A549 (cell line): ENCODE data around the gene CCDC71. TPM values are rescaled to one million over a fixed set of nuclear protein-coding genes. Genes with fewer than 3 reads are reported as not detected.

Experiments used
- ATAC-seq, 2 experiments: fragments of 200-7000 bp in 1 of 2; fragments of >200 bp in 1 of 2; cut with Nextera tagmentation in 1 of 2; cut with Tn5 transposase in 1 of 2; 3 replicates each; pipeline versions ENCODE4 v1.8.0 to v1.9.1; 2018 to 2020; ENCODE audit warnings: mild to moderate bottlenecking in 1 of 2, moderate library complexity in 1 of 2
- CTCF ChIA-PET: fragments of 300-600 bp; sonication (Branson Sonifier 250); formaldehyde crosslinking; extraction: SDS; loops from one replicate; lab custom pipeline; 2021; ENCODE audit warnings: antibody characterized with exemption, inconsistent platforms; lab: Yijun Ruan, JAX
- POLR2A ChIA-PET: fragments of 350-600 bp; formaldehyde crosslinking; extraction: SDS; loops from one replicate; lab custom pipeline; 2021; ENCODE audit warnings: antibody characterized with exemption, inconsistent platforms; lab: Yijun Ruan, JAX
- DNase-seq, 2 experiments: peaks; one replicate each; pipeline versions ENCODE4 v3.0.0 to v3.0.0-alpha.2; 2011 to 2016; ENCODE audit warnings: low read depth in 1 of 2, low spot score in 1 of 2
- FAIRE-seq: peaks from 2 replicates; lab custom pipeline; 2011; peaks lifted over from hg19 to GRCh38; lab: Jason Lieb, UNC
- H3K27ac ChIP-seq, 2 experiments: fragments of >200 bp; sonication (Bioruptor Twin); formaldehyde crosslinking; 3 replicates each; pipeline ENCODE4 v1.5.1; 2016 to 2017
- H3K4me1 ChIP-seq: fragments of >200 bp; sonication (Bioruptor Twin); formaldehyde crosslinking; 3 replicates; pipeline ENCODE4 v1.6.1; 2016
- H3K4me2 ChIP-seq: fragments of >200 bp; sonication (Bioruptor Twin); formaldehyde crosslinking; 3 replicates; pipeline ENCODE4 v1.6.1; 2016
- H3K4me3 ChIP-seq: fragments of >200 bp; sonication (Bioruptor Twin); formaldehyde crosslinking; 3 replicates; pipeline ENCODE4 v1.5.1; 2016
- H3K9me3 ChIP-seq: fragments of >200 bp; sonication (Bioruptor Twin); formaldehyde crosslinking; 3 replicates; pipeline ENCODE4 v1.6.1; 2016
- BHLHE40 ChIP-seq: IDR thresholded peaks from 2 replicates; pipeline ENCODE4 v1.6.1; 2012; ENCODE audit warnings: low read depth, low read length, inconsistent platforms
- FOXS1 ChIP-seq: fragments of 250-450 bp; sonication (Bioruptor Pico); IDR thresholded peaks from 2 replicates; pipeline ENCODE4 v1.5.0; 2020; ENCODE audit warnings: mild to moderate bottlenecking, moderate library complexity
- HOXA7 ChIP-seq: fragments of 250-450 bp; sonication (Bioruptor Pico); IDR thresholded peaks from 2 replicates; pipeline ENCODE4 v1.5.0; 2020; ENCODE audit warnings: mild to moderate bottlenecking, moderate library complexity
- NPAS2 ChIP-seq: fragments of 250-450 bp; sonication (Bioruptor Pico); IDR thresholded peaks from 2 replicates; pipeline ENCODE4 v1.8.0; 2022; ENCODE audit warnings: mild to moderate bottlenecking, moderate library complexity, borderline replicate concordance
- PHF8 ChIP-seq: fragments of 200-600 bp; sonication (generic); IDR thresholded peaks from 2 replicates; pipeline ENCODE4 v1.6.1; 2016; ENCODE audit warnings: low read depth, mild to moderate bottlenecking, antibody characterized with exemption, moderate library complexity, borderline replicate concordance
- RAD21 ChIP-seq, 2 experiments: fragments of >200 bp in 1 of 2; sonication (Bioruptor Twin) in 1 of 2; formaldehyde crosslinking in 1 of 2; IDR thresholded peaks in 1 of 2; conservative IDR thresholded peaks in 1 of 2; 2 replicates in 1 of 2; 3 replicates in 1 of 2; pipeline ENCODE4 v1.6.1; 2012 to 2018; ENCODE audit warnings: inconsistent platforms in 1 of 2
- RFX5 ChIP-seq: fragments of 450-650 bp; IDR thresholded peaks from 2 replicates; pipeline ENCODE4 v1.7.1; 2014; ENCODE audit warnings: antibody characterized with exemption, mild to moderate bottlenecking, moderate library complexity
- TP53 ChIP-seq: fragments of 250-450 bp; sonication (Bioruptor Pico); IDR thresholded peaks from 2 replicates; pipeline ENCODE4 v1.5.0; 2021; ENCODE audit warnings: mild to moderate bottlenecking, moderate library complexity
- WGBS: methylation state at CpG from one replicate; pipeline ENCODE4 v1.1.6; 2017; ENCODE audit errors: missing lambda C conversion rate; 5-methylcytosine and 5-hydroxymethylcytosine counted together
- polyA plus RNA-seq, 4 experiments: library from polyadenylated mRNA; depleted of rRNA in 3 of 4; stranded (reverse); fragments of >200 nt; fragmentation: RNase III in 1 of 4; extraction: RNeasy Plus Mini Kit Qiagen cat#74134 plus additional on column Dnase treatment in 1 of 4; gene quantifications; 2 replicates in 3 of 4; 3 replicates in 1 of 4; pipeline ENCODE4 v1.2.3, GENCODE V29; 2011 to 2017
- TF ChIP-seq, protein P1 (sequence below): IDR thresholded peaks from 2 replicates; pipeline ENCODE4 v1.6.1; 2012
- TF ChIP-seq, protein P2 (sequence below): fragments of 150-350 bp; IDR thresholded peaks from 2 replicates; pipeline ENCODE4 v1.6.1; 2014; ENCODE audit warnings: low read depth, mild to moderate bottlenecking, low read length

CCDC71 gene
- polyA plus RNA-seq, 2 of the 4 experiments (the other 2 are of a cell fraction) = 9.6 to 13.4 TPM

DNA sequence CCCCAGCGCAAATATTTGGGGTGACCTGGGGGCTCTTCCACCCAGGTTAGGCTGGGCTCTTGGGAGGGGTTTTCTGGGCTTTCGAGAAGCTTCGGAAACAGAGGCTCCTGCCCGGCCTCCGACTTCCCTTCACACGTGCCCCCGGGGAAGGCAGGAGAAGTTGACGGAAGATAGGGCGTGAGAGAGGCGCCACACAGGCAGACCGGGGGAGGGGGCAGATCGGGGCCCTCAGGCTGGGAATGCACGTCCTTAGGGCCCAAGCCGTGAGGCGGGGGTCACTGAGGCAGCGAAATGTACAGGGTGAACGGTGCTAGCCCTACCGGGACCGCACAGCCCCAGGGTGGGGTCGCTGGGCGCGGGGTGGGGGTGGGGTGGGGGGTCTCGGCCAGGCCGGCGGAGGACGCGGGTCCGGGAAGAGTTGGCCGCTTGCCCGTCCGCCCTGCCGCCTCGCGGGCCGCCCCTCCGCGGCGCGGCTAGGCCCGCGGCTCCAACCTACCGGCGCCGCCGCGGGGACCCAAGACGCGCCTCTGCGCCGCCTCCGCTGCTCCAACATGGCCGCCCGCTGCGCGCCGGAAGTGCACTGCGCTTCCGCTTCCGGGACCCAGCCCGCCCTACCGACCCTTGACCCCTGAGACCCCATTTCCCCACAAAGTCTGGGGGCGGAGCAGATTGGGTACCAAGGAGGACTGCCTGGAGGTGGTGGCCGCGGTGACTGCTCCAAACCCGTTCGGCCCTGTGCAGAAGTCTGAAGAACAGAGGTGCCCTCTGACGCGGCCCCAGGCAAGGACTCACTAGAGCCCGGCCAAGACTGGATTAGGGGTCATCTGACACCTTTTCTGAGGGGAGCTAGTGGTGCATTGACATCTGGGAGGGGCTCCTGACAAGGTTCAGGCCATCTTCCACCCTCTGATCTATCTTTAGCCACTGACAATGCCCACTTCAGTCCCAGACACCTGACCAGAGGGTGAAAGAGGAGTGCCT, at the start of gene CCDC71 (continued):
- no peak for TF ChIP-seq BHLHE40
- TF ChIP-seq, protein P1, sequence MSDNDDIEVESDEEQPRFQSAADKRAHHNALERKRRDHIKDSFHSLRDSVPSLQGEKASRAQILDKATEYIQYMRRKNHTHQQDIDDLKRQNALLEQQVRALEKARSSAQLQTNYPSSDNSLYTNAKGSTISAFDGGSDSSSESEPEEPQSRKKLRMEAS = peak; percentile 51; the same call in 1 of the 2 replicates

DNA sequence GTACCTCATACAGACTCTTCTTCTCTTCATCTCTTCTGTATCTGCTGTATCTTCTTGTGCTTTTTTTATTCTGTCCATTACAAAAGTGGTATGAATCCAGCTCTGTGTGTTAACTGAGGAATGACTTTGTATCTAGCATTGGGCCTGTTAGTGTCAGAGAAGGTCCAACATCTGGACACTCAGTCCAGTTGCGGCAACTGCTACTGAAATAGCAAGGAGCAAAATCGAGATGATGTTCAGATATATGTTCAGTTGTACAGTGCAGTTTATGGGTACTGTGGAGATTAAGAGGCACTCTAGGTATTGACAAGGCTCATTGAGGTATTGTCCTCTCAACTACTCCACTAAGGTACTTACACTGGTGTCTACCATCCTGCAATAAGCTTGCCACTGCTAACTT, 47.9 kb upstream of the CCDC71 start:
- 52% methylated on average over 2 of the region's 2 CpGs for WGBS
- no peak overlapping the region for H3K4me3 ChIP-seq
- ChIA-PET POLR2A (no interaction called here), CTCF (no interaction called here)
- no peaks in the 10 kb centered on the region for H3K9me3 ChIP-seq
- no peak for FAIRE-seq
- DNase-seq = no peak
- H3K27ac ChIP-seq = no peak overlapping the region
- no peak for TF ChIP-seq HOXA7 (CRISPR knock-in tag)
- no peak for TF ChIP-seq PHF8
- TF ChIP-seq, protein P2, sequence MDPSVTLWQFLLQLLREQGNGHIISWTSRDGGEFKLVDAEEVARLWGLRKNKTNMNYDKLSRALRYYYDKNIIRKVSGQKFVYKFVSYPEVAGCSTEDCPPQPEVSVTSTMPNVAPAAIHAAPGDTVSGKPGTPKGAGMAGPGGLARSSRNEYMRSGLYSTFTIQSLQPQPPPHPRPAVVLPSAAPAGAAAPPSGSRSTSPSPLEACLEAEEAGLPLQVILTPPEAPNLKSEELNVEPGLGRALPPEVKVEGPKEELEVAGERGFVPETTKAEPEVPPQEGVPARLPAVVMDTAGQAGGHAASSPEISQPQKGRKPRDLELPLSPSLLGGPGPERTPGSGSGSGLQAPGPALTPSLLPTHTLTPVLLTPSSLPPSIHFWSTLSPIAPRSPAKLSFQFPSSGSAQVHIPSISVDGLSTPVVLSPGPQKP = no peak
- TF ChIP-seq FOXS1 (CRISPR knock-in tag) = no peak
- no peak for ATAC-seq
- peaks cover 14% of the 10 kb centered on the region for H3K4me1 ChIP-seq
- no peak overlapping the region for H3K4me2 ChIP-seq

DNA sequence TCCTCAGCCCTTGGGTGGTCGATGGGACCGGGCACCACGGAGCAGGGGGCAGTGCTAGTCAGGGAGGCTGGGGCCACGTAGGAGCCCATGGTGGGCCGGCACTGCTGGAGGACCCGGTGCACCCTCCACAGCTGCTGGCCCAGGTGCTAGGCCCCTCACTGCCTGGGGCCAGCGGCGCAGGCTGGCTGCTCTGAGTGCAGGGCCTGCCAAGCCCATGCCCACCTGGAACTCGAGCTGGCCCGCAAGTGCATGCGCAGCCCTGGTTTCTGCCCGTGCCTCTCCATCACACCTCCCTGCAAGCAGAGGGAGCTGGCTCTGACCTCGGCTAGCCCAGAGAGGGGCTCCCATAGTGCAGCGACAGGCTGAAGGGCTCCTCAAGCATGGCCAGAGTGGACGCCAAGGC, 47.4 kb upstream of the CCDC71 start:
- no peak overlapping the region for H3K27ac ChIP-seq
- H3K4me1 ChIP-seq = peaks cover 9% of the 10 kb centered on the region
- H3K9me3 ChIP-seq = no peaks in the 10 kb centered on the region
- no peak for ATAC-seq
- H3K4me2 ChIP-seq = no peak overlapping the region
- no peak overlapping the region for H3K4me3 ChIP-seq
- TF ChIP-seq NPAS2 (CRISPR knock-in tag) = no peak
- TF ChIP-seq, all 56 proteins: peak for 0
- WGBS = 87% methylated on average over 10 of the region's 15 CpGs
- DNase-seq (no peak), FAIRE-seq (no peak)
- ChIA-PET POLR2A (no interaction called here), CTCF (interaction anchor here (1.4 kb wide), 1 partner anchor 42 kb away, joined by 4 read pairs; the partner anchor contains the start of gene KLHDC8B)

DNA sequence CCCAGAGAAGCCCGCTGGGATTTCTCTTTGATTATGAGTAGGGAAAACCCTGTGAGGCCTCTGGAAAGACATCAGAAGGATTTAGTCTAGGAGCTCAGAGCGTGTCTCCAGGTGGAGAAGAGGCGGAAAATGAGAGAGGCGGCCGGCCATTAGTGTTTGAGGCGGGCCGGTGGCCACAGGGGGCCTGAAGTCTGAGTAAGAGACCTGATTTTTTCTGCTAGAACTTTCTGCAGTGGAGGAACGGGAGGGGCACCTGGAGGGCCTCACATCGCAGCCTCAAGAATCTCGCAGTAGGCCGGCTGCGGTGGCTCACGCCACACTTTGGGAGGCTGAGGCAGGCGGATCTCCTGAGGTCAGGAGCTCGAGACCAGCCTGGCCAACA, 33.8 kb upstream of the CCDC71 start:
- FAIRE-seq (no peak), DNase-seq (no peak), ATAC-seq (no peak)
- no peak overlapping the region for H3K27ac ChIP-seq
- no peaks in the 10 kb centered on the region for H3K9me3 ChIP-seq
- H3K4me3 ChIP-seq = no peak overlapping the region
- CTCF ChIA-PET = no interaction called here
- H3K4me1 ChIP-seq = no peaks in the 10 kb centered on the region
- TF ChIP-seq TP53 (no peak), PHF8 (no peak)
- H3K4me2 ChIP-seq = no peak overlapping the region
- WGBS = 81% methylated on average over 15 of the region's 15 CpGs
- POLR2A ChIA-PET = no interaction called here

DNA sequence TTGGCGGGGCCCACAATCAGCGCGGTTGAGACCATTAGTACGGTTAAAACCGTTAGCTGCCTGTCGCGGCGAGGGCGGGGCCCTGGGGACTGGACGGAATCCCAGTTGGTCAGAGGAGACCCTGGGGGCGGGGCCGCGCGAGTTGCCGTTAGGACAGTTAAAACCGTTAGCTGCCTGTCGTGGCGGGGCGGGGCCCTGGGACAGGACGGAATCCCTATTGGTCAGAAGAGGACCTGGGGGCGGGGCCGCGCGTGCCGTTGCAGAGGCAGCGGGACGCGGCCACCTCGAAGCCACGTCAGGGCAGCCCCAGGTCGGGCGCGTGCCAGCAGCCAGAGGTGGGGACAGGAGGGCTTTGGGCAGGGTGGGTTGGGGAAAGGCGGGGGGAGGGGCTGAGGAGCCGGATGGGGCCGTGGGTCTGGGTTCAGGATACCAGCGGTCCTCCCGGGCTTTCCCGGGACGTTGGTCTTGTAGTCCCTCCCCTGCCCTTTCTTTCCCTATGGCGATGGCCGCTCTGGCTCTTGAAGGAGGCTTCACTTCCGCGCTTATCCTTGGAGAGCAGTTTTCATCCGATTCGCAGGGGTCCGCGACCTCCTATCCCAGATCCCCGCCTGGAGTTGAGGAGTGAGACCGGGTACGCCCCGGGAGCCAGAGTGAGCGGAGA, 33.2 kb upstream of the CCDC71 start:
- CTCF ChIA-PET = no interaction called here
- 79% methylated on average over 34 of the region's 53 CpGs for WGBS
- TF ChIP-seq RFX5 (no peak), RAD21 (conservative IDR thresholded peaks at IDR 0.05 in 1 of 2, IDR thresholded peaks at IDR 0.05 in 1 of 2) (no peak)
- TF ChIP-seq, all 56 proteins: peak for 0
- DNase-seq (no peak), FAIRE-seq (no peak), ATAC-seq (no peak)
- Histone ChIP-seq H3K4me3 (no peak overlapping the region), H3K4me1 (no peaks in the 10 kb centered on the region), H3K27ac (no peak overlapping the region), H3K9me3 (no peaks in the 10 kb centered on the region), H3K4me2 (no peak overlapping the region)
- POLR2A ChIA-PET = no interaction called here
